NAMALWA (cell line): ENCODE data around the gene OR2T8.

Experiments used
- DNase-seq: peaks from one replicate; pipeline ENCODE4 v3.0.0-alpha.2; 2015; ENCODE audit warnings: low spot score

Gene OR2T8, protein sequence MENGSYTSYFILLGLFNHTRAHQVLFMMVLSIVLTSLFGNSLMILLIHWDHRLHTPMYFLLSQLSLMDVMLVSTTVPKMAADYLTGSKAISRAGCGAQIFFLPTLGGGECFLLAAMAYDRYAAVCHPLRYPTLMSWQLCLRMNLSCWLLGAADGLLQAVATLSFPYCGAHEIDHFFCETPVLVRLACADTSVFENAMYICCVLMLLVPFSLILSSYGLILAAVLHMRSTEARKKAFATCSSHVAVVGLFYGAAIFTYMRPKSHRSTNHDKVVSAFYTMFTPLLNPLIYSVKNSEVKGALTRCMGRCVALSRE

DNA sequence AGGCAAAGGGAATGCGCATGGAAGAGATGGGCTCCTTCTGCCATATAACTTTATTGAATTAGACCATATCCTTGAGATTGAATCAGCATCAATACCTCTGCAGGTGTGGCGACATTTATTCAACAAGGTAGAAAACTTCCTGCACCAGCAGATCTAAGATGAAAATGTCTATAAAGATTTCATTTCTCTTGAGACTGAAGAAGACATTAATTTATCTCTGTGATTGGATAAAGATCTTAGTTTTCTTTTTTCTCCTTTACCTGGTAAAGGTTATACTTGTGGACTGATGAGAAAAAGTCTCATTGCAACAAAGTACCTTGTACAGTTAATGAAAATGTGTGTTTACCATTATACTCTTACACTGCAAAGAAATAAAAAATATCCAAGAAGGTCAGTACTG lies at the start of gene OR2T8:
Gene OR2T8 (plus strand): TSS at position 301 of the 400 bp plus-strand sequence. CDS start 766 bp downstream, outside the sequence.
- DNase-seq: no peak

DNA sequence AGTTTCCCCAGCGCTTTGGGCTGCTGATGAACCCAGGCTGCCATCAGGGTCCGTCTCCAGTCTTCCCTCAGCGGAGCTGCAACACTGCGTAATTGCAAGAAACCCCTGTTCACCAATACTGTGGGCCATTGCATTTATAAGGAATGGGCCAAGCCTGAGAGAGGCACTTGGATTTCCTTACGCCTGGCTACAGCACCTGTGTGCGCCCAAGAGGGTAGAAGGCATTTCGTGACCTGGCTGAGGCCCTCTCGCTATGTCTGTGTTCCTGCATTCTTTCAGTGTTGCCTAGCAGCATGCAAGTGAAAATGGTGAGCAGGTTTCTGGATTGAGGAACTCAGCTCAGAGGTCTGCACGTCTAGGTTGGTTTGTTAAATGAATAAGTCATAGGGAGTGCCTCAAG lies 36.7 kb upstream of the OR2T8 start:
- DNase-seq: no peak

DNA sequence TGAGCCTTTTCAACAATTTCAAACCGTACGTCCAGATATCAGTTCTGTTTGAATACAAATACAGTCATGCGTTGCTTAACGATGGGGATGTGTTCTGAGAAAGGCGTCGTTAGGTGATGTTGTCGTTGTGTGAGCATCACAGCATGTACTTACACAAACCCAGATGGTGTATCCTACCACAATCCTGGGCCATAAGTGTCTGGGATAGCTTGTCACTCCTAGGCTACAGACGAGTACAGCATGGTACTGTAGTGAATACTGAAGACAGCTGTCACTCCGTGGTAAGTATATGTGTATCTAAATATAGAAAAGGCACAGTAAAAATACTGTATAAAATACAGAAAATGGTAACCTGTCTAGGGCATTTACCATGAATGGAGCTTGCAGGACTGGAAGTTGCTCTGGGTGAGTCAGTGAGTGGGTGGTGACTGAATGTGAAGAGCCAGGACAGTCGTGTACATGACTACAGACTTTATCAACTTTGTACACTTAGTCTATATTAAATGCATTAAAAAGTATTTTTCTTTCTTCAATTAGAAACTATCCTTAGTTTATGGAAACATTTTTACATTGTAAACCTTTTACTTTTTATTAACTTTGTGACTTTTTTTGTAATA lies 35.1 kb upstream of the OR2T8 start:
- DNase-seq: no peak

DNA sequence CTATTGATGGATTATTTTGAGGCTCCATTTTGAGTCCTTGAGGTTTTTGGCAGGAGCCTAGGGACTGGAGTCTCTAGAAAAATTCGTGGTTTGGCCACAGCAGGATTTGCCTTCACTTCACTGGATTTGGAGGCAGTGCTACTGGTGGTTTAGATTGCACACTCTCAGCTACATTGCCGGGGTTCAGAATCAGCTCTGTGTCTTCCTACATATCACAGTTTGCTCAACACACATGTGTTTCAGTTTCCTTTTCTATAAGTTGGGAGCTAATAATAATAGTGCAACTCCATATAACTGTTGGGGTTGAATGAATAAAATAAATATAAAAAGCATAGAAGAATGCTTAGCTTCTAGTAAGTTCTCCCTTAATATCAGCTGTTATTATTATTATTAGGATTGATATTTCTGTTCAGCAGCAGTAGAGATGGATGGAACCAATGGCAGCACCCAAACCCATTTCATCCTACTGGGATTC lies 24.9 kb upstream of the OR2T8 start, which contains the start of gene OR2W3:
Gene OR2W3 (plus strand): TSS at position 425 of the 475 bp plus-strand sequence. CDS start 0 bp downstream, at position 425.
- DNase-seq: no peak

DNA sequence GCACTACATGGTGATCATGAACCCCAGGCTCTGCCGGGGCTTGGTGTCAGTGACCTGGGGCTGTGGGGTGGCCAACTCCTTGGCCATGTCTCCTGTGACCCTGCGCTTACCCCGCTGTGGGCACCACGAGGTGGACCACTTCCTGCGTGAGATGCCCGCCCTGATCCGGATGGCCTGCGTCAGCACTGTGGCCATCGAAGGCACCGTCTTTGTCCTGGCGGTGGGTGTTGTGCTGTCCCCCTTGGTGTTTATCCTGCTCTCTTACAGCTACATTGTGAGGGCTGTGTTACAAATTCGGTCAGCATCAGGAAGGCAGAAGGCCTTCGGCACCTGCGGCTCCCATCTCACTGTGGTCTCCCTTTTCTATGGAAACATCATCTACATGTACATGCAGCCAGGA lies 24.1 kb upstream of the OR2T8 start:
- DNase-seq: no peak

DNA sequence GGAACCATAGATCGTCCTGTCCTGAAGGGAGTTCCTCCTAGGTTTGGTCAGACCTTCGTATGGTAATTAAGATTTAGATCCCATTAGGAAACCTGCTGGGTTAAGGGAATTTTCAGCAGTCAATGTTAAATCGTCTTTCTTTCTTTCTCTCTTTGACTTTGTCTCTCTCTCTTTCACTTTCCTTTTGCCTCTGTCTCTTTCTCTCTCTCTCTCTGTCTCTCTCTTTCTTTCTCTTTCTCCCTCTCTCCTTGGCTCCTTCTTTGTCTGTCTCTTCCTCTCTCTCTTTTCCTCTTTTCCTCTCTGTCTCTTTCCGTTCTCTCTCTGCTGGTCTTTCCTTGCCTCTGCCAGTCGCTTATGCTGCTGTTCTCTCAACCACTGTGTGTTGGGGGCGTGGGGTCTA lies 15.9 kb upstream of the OR2T8 start:
- DNase-seq: no peak

DNA sequence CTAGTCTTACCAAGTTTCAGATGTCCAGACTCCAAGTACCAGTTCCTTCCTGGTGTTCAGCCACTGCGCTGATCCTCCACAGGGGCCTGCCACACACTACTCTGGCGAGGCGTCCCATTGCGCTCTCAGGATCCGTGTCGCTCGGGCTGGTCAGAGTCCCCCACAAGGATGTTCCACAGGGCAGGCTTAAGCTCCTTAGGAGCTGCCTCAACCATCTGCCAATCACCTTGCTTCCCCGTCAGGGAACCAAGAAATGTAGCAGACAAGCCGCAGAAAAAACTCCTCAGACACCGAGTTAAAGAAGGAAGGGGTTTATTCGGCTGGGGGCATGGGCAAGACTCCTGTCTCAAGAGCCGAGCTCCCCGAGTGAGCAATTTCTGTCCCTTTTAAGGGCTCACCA lies 14.9 kb upstream of the OR2T8 start:
- DNase-seq: no peak

DNA sequence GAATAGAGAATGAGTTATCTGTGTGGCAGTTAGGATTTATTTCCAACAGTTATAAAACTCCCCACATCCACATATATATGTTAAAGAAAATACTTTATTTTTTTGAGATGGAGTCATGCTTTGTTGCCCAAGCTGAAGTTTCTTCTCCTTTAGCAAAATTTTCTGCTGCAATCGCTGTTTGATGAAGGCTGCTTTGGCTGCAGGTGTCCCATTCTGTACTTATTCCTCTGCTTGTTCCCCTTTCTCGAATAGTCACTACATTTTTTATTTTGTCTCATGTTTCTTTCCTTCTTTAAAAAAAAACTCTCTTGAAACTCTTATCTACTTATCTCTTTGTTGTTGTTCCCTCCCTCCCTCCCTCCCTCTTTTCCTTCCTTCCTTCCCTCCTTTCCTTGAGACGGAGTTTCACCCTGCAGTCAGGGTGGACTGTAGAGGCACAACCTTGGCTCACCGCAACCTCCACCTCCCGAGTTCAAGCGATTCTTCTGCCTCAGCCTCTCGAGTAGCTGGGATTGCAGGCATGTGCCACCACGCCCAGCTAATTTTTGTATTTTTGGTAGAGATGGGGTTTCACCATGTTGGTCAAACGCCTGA lies 14.0 kb upstream of the OR2T8 start:
- DNase-seq: peak; percentile 38

DNA sequence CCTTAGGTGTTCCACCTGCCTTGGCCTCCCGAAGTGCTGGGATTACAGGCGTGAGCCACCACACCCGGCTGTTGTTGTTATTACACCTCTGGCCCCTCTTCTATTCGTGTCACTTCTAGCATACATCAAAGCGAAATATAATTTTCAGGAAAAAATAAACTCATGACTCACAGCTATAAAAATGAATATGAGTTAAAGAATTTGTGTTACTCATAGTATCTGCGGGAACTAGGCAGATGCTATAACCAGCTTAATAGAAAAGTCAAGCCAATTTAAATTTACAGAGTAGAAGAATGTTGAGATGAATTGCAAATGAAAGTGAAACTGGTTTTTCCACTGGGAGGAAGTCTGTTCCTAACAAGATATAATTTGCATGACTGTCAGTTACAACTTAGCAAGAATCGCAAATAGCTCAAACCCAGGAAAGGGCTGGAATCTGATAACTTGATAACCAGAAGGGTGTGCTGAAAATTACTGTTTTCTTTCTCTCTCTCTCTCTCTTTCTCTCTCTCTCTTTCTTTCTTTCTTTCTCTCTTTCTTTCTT lies 13.5 kb upstream of the OR2T8 start:
- DNase-seq: peak; percentile 46

DNA sequence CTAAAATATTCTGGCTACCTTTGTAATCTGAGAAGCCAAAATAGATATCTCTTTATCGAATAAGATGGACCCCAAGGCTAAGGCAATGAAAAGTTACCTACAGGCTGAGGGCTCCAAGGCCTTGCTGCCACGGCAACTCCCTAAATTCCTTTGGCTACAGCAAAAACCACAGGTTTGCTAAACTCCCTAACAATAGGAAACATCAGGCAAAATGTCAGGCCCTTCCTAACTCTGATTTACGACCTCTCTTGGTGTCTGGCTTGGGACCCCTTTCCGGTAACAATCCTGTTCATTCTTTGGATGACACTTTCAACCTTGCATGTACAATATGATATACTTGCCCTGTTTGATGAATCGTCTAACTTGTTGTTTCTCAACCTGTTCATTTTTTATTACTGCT lies 11.3 kb upstream of the OR2T8 start:
- DNase-seq: no peak

DNA sequence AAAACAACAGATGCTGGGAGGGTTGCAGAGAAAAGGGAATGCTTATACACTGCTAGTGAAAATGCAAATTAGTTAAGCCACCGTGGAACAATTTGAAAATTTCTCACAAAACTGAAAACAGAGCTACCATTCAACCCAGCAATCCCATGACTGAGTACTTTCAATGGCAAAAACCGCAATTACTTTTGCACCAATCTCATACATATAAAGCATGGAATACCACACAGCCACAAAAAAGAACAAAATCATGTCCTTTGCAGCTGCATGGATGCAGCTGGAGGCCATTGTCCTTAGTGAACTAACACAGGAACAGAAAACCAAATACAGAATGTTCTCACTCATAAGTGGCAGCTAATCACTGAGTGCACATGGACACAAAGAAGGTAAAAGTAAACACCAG lies 6.3 kb upstream of the OR2T8 start:
- DNase-seq: no peak

DNA sequence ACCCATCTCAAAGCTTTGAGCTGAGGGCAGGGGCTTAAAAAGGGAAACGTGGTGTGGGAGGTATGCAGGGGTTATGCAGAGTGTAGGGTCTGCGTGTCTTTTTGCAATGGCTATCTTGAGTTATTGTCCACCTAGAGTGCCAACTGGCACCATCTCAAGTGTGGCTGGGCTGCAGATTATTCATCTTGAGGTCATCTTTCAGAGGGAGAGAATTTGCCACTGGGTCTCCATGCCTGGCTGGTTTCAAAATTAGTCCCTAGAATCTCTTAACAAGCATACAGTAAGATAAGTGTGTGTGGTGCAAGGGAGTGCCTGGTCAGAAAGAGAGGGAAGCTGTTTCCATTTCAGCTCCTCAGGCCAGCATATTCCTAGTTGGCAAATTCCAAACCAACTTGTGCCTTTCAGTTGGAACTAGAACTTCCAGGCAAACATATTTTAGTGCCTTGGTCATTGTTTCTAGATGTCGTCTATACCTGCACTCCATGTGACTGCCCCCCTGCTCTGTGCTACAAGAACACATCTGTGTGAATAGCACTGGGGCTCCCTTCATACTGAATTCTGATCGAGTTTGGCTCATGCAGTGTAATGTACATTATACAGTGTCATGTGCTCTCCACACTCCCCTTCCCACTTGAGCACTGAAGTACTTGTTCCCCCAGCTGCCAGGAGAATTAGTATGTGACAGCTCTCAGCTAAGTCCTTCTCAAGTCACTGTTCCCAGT lies 5.0 kb upstream of the OR2T8 start:
- no peak for DNase-seq

DNA sequence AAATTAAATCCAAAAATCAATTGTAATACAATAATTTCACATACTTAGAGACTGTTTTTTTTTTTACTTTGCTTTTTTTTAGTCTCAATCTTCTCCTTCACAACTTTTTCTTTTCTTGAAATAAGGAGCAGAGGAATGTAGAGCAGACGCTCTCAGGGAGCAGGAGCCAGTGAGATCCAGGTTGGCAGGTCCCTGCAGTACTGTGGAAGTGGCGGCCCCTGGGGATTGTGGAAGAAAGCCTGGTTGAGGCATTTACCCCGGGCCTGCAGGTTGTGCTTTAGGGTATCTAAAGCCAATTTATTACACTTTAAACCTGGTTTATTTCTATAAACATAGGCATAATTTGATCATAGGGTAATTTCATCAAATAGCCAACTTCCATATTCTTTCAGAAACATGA lies 3.9 kb downstream of the OR2T8 start:
- no peak for DNase-seq

DNA sequence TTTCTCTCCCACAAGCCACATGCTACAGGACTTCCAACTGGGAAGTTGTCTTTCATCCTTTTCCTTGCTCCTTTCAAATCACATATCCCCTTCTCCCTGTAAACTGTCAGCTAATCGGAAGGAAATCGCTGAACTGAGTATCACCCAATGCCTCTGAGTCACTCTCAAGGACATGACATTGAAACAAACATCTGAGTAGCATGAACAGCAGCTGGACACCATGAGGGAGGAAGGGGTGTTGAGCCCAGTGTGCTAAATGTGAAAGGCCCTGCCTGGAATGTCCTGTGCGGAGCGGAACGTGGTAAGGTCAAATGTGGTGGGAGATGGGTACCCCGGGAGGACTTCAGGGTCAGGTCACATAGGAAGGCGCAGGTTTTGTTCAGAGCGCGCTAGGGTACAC lies 4.8 kb downstream of the OR2T8 start, which contains the start of gene OR2AJ1:
Gene OR2AJ1 (plus strand): TSS at position 22 of the 400 bp plus-strand sequence. CDS start 8,880 bp downstream, outside the sequence.
- no peak for DNase-seq

DNA sequence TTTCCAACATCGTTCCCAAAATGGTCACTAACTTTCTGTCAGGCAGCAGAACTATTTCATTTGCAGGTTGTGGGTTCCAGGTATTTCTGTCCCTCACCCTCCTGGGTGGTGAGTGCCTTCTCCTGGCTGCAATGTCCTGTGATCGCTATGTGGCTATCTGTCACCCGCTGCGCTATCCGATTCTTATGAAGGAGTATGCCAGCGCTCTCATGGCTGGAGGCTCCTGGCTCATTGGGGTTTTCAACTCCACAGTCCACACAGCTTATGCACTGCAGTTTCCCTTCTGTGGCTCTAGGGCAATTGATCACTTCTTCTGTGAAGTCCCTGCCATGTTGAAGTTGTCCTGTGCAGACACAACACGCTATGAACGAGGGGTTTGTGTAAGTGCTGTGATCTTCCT lies 13.9 kb downstream of the OR2T8 start:
- DNase-seq: no peak

DNA sequence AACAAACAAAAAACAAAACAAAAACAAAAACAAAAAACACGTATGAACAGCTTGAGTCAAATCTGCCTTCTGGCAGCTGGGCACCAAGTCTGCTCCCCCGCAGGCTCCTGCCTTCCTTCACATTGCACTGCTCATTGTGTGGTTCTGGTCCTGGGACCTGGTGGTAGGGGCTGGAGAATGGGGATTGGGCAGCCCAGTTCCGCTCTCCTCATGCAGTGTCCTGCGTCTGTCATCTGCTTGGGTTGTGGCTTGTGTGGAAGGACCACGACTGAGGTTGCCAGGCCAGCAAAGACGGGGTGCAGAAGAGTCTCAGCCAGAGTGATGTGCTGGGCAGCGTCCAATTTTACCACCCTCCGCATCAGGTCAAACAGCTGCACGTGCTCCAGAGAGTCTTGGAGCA lies 15.7 kb downstream of the OR2T8 start:
- DNase-seq: no peak

DNA sequence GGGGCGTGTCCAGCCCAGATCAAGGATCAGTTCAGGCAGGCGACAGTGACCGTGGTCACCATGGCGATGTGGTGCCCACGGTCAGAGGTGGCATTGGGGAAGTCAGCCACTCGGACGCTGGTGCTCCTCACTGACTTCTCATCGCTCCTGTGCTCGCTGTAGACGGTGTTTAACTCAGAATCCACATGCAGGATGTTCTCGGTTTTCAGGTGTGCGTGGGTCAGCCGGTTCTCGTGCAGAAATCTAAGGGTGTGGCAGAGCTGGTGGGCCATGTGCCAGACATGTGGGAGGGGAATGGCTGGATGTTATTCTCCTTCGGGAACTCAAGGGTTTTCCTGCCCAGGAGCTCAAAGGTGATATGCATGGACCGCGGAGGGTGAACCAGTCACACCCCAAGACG lies 16.4 kb downstream of the OR2T8 start:
- DNase-seq: no peak

DNA sequence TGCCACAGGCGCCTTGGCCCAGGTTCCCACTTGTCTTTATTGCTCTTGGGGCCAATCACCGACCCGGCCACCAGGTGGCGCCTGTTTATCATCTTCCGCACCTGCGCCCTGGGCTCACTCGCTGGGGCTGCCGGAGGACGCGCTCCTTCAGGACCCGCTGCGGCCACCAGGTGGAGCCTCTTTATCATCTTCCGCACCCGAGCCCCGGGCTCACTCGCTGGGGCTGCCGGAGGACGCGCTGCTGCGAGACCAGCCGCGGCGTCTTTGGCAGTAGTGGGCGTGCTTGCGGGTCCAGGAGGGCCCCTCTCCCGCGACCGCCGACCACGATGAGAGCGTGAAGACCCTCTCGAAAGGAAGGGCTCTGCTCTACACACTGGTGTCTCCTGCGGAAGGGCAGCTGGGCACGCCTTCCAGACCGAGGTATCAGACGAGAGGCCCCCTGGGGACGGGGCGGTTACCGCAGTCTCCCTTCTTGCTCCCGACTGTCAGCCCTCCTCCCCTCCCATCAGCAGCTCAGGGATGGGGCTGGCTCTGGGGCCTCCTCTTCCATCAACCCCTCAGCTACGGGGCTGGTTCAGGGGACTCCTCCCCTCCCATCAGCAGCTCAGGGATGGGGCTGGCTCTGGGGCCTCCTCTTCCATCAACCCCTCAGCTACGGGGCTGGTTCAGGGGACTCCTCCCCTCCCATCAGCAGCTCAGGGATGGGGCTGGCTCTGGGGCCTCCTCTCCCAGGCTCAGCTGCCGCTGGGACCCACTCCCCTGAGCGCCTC lies 17.1 kb downstream of the OR2T8 start:
- peak; percentile 94 for DNase-seq

DNA sequence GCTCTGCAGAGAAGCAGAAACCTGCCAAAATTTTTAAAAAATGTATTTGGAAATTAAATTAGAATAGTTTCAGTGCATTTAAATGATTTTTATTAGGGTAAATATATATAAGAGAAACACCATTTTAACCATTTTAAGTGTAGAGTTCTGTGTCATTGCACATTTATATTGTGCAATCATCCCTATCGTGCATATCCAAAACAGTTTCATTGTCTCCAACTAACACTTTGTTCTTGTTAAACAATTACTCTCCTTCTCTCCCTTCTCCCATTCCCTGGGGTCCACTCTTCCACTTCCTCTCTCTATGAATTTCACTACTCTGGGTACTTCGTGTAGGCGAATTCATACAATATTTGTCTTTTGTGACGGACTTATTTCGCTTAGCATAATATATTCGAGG lies 22.6 kb downstream of the OR2T8 start:
- DNase-seq: no peak

DNA sequence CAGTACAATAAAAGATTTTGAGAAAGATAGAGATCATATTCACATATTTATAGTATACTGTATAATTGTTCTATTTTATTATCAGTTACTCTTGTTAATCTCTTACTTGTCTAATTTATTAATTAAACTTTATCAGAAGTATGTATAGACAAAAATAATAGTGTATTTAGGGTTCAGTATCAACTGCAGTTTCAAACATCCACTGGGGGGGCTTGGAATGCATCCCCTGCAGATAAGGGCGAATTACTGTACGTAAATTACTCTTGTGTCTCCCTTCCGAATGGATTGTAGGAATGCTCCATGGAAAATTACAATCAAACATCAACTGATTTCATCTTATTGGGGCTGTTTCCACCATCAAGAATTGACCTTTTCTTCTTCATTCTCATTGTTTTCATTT lies 28.5 kb downstream of the OR2T8 start, which contains the start of gene OR2L8:
Gene OR2L8 (plus strand): TSS at position 301 of the 400 bp plus-strand sequence. CDS start 0 bp downstream, at position 301.
- DNase-seq: no peak

DNA sequence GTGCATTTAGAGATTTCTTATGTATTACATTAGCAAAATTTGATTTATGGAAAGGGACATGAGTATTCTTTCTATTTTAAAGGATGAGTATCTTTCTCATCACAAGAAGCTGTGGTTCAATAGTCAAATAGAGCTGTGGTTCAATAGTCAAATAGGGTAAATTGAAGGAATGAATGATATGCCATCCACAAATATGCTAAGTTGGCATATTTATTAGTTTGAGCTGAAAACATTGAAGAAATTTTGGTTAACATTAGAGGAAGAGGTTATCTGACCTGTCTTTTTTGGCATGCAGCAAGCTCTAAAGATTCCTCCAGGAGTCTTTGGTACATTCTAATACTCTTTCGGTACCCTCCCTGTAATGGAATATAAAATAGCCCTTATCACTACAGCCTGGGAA lies 33.4 kb downstream of the OR2T8 start:
- no peak for DNase-seq
